HepG2 (cell line): ENCODE results near the gene TBX10. TPM values are rescaled to one million over a fixed set of nuclear protein-coding genes. Genes with fewer than 3 reads are reported as not detected.

Source experiments
- BHLHE40 ChIP-seq: IDR thresholded peaks from 2 replicates; pipeline ENCODE4 v1.6.1; 2011; ENCODE audit warnings: low read length, improper control_type of control experiment
- BORCS8-MEF2B ChIP-seq: sonication (generic); formaldehyde crosslinking; IDR thresholded peaks from 2 replicates; pipeline ENCODE4 v1.8.0; 2022; ENCODE audit warnings: mild to moderate bottlenecking, missing genetic modification reagents
- CENPT ChIP-seq: sonication (generic); formaldehyde crosslinking; IDR thresholded peaks from 2 replicates; pipeline ENCODE4 v1.8.0; 2022; ENCODE audit warnings: low read depth, mild to moderate bottlenecking, moderate library complexity, missing genetic modification reagents
- ETS1 ChIP-seq: sonication (generic); formaldehyde crosslinking; IDR thresholded peaks from 2 replicates; pipeline ENCODE4 v1.4.0; 2020; ENCODE audit warnings: missing genetic modification reagents
- ETV6 ChIP-seq: sonication (generic); formaldehyde crosslinking; conservative IDR thresholded peaks from 2 replicates; pipeline ENCODE4 v1.4.0; 2020; ENCODE audit warnings: missing genetic modification reagents
- HNF4A ChIP-seq: sonication (generic); formaldehyde crosslinking; IDR thresholded peaks from 2 replicates; pipeline ENCODE4 v1.4.0; 2020; ENCODE audit warnings: missing genetic modification reagents
- KDM4B ChIP-seq: sonication (generic); formaldehyde crosslinking; IDR thresholded peaks from 2 replicates; pipeline ENCODE4 v1.4.0; 2020; ENCODE audit warnings: missing genetic modification reagents
- NFE2 ChIP-seq: sonication (generic); formaldehyde crosslinking; IDR thresholded peaks from 2 replicates; pipeline ENCODE4 v1.4.0; 2020; ENCODE audit warnings: missing genetic modification reagents
- TP53 ChIP-seq: sonication (generic); formaldehyde crosslinking; conservative IDR thresholded peaks from 2 replicates; pipeline ENCODE4 v1.4.0; 2020; ENCODE audit warnings: missing genetic modification reagents
- ZMYM4 ChIP-seq: sonication (generic); formaldehyde crosslinking; IDR thresholded peaks from 2 replicates; pipeline ENCODE4 v1.8.1; 2023; ENCODE audit warnings: mild to moderate bottlenecking, missing genetic modification reagents
- ZNF282 ChIP-seq: fragments of 450-650 bp; IDR thresholded peaks from 2 replicates; pipeline ENCODE4 v1.6.1; 2018; ENCODE audit not compliant: partially characterized antibody
- ZNF570 ChIP-seq: sonication (generic); formaldehyde crosslinking; IDR thresholded peaks from 2 replicates; pipeline ENCODE4 v1.4.0; 2020; ENCODE audit warnings: mild to moderate bottlenecking, missing genetic modification reagents, borderline replicate concordance
- ZNF609 ChIP-seq: sonication (generic); formaldehyde crosslinking; IDR thresholded peaks from 2 replicates; pipeline ENCODE4 v1.4.0; 2020; ENCODE audit warnings: mild to moderate bottlenecking, missing genetic modification reagents, borderline replicate concordance
- ZNF773 ChIP-seq: sonication (generic); formaldehyde crosslinking; IDR thresholded peaks from 2 replicates; pipeline ENCODE4 v1.4.0; 2020; ENCODE audit warnings: missing genetic modification reagents, borderline replicate concordance
- ZSCAN9 ChIP-seq: IDR thresholded peaks from 2 replicates; pipeline ENCODE4 v1.6.1; 2016; ENCODE audit warnings: borderline replicate concordance
- polyA plus RNA-seq, 8 experiments: library from polyadenylated mRNA; depleted of rRNA in 3 of 8; stranded (reverse) in 7 of 8; unstranded in 1 of 8; fragments of >200 nt; fragmentation: Illumina TruSeq in 4 of 8; extraction: Trizol in 4 of 8; gene quantifications; 2 replicates each; pipeline versions ENCODE4 v1.2.1 to v1.2.3, GENCODE V29; 2011 to 2016; ENCODE audit warnings: low read depth in 4 of 8, missing spikeins in 1 of 8, mixed read lengths in 1 of 8; ENCODE audit not compliant: insufficient read depth in 1 of 8
- total RNA-seq, 5 experiments: library from RNA; depleted of rRNA; stranded (reverse); fragments of >200 nt; fragmentation: Illumina TruSeq; extraction: Trizol; gene quantifications; 2 replicates each; pipeline ENCODE4 v1.2.3, GENCODE V29; 2016; ENCODE audit warnings: low read depth in 1 of 5
- TF ChIP-seq, protein P1 (sequence below): sonication (generic); formaldehyde crosslinking; IDR thresholded peaks from 2 replicates; pipeline ENCODE4 v1.4.0; 2020; ENCODE audit warnings: mild to moderate bottlenecking, missing genetic modification reagents
- TF ChIP-seq, protein P2 (sequence below): sonication (generic); formaldehyde crosslinking; IDR thresholded peaks from 2 replicates; pipeline ENCODE4; 2020; ENCODE audit warnings: missing genetic modification reagents, mild to moderate bottlenecking, borderline replicate concordance
- TF ChIP-seq, protein P3 (sequence below): sonication (generic); formaldehyde crosslinking; IDR thresholded peaks from 2 replicates; pipeline ENCODE4 v1.4.0; 2020; ENCODE audit warnings: missing genetic modification reagents, borderline replicate concordance

TBX10 gene
- total and polyA plus RNA-seq, 2 of the 13 experiments (the other 11 are each of a cell fraction or from before 2014, with no cell fraction given) = 0.27 to 1.7 TPM

- no peak for TF ChIP-seq ZNF609 (CRISPR knock-in tag)
- no peak for TF ChIP-seq NFE2 (CRISPR knock-in tag)
- TF ChIP-seq ZNF570 (CRISPR knock-in tag) = no peak
- TF ChIP-seq ETS1 (CRISPR knock-in tag) = no peak
- TF ChIP-seq, protein P1, sequence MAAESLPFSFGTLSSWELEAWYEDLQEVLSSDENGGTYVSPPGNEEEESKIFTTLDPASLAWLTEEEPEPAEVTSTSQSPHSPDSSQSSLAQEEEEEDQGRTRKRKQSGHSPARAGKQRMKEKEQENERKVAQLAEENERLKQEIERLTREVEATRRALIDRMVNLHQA (CRISPR knock-in tag) = no peak
- TF ChIP-seq TP53 (CRISPR knock-in tag) = no peak
- no peak for TF ChIP-seq BHLHE40
- TF ChIP-seq KDM4B (CRISPR knock-in tag) = no peak
- no peak for TF ChIP-seq ZNF773 (CRISPR knock-in tag)
- no peak for TF ChIP-seq BORCS8-MEF2B (CRISPR knock-in tag)
- TF ChIP-seq, protein P2, sequence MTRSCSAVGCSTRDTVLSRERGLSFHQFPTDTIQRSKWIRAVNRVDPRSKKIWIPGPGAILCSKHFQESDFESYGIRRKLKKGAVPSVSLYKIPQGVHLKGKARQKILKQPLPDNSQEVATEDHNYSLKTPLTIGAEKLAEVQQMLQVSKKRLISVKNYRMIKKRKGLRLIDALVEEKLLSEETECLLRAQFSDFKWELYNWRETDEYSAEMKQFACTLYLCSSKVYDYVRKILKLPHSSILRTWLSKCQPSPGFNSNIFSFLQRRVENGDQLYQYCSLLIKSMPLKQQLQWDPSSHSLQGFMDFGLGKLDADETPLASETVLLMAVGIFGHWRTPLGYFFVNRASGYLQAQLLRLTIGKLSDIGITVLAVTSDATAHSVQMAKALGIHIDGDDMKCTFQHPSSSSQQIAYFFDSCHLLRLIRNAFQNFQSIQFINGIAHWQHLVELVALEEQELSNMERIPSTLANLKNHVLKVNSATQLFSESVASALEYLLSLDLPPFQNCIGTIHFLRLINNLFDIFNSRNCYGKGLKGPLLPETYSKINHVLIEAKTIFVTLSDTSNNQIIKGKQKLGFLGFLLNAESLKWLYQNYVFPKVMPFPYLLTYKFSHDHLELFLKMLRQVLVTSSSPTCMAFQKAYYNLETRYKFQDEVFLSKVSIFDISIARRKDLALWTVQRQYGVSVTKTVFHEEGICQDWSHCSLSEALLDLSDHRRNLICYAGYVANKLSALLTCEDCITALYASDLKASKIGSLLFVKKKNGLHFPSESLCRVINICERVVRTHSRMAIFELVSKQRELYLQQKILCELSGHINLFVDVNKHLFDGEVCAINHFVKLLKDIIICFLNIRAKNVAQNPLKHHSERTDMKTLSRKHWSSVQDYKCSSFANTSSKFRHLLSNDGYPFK (CRISPR knock-in tag) = no peak
- TF ChIP-seq, protein P3, sequence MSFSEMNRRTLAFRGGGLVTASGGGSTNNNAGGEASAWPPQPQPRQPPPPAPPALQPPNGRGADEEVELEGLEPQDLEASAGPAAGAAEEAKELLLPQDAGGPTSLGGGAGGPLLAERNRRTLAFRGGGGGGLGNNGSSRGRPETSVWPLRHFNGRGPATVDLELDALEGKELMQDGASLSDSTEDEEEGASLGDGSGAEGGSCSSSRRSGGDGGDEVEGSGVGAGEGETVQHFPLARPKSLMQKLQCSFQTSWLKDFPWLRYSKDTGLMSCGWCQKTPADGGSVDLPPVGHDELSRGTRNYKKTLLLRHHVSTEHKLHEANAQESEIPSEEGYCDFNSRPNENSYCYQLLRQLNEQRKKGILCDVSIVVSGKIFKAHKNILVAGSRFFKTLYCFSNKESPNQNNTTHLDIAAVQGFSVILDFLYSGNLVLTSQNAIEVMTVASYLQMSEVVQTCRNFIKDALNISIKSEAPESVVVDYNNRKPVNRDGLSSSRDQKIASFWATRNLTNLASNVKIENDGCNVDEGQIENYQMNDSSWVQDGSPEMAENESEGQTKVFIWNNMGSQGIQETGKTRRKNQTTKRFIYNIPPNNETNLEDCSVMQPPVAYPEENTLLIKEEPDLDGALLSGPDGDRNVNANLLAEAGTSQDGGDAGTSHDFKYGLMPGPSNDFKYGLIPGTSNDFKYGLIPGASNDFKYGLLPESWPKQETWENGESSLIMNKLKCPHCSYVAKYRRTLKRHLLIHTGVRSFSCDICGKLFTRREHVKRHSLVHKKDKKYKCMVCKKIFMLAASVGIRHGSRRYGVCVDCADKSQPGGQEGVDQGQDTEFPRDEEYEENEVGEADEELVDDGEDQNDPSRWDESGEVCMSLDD (CRISPR knock-in tag) = no peak
- no peak for TF ChIP-seq ZSCAN9 (CRISPR knock-in tag)
- no peak for TF ChIP-seq CENPT (CRISPR knock-in tag)
- TF ChIP-seq ZNF282 = no peak
- no peak for TF ChIP-seq ETV6 (CRISPR knock-in tag)
- TF ChIP-seq HNF4A (CRISPR knock-in tag) = no peak
- TF ChIP-seq ZMYM4 (CRISPR knock-in tag) = 0 out of 2 replicates have a peak, but pooled peaks have one; percentile 4
Observed at GRCh38 chr11:67630943-67631331, 8.6 kb downstream of the TBX10 start (continued).
